Bronchial epithelial cell (primary cell): ENCODE results near the gene CPSF6. TPM values are rescaled to one million over a fixed set of nuclear protein-coding genes. Genes with fewer than 3 reads are reported as not detected.

ENCODE experiments used
- DNase-seq: peaks from one replicate; pipeline ENCODE4 v3.0.0-alpha.2; 2010; ENCODE audit warnings: low read depth
- FAIRE-seq: peaks from 2 replicates; lab custom pipeline; 2011; peaks lifted over from hg19 to GRCh38; lab: Jason Lieb, UNC
- H3K27me3 ChIP-seq: 2 replicates; pipeline ENCODE4 v1.5.1; 2011; ENCODE audit warnings: low read length; ENCODE audit not compliant: control insufficient read depth, insufficient read depth
- H3K36me3 ChIP-seq: 2 replicates; pipeline ENCODE4 v1.5.1; 2011; ENCODE audit warnings: low read length; ENCODE audit not compliant: control insufficient read depth, insufficient read depth
- H3K4me3 ChIP-seq: 2 replicates; pipeline ENCODE4 v1.5.1; 2011; ENCODE audit warnings: mild to moderate bottlenecking, low read depth, low read length, control low read depth
- total RNA-seq: library from RNA; depleted of rRNA; stranded (reverse); fragments of >200 nt; gene quantifications from 2 replicates; pipeline ENCODE4 v1.2.1, GENCODE V29; 2014
- TF ChIP-seq, protein P1 (sequence below): IDR thresholded peaks from 2 replicates; pipeline ENCODE4 v1.5.1; 2011; ENCODE audit warnings: mild to moderate bottlenecking, moderate library complexity, low read length, control low read depth, inconsistent platforms; ENCODE audit not compliant: insufficient read depth, severe bottlenecking

Gene CPSF6
- total RNA-seq, 1 donor from 2014 or later, result 17.9 TPM

DNA sequence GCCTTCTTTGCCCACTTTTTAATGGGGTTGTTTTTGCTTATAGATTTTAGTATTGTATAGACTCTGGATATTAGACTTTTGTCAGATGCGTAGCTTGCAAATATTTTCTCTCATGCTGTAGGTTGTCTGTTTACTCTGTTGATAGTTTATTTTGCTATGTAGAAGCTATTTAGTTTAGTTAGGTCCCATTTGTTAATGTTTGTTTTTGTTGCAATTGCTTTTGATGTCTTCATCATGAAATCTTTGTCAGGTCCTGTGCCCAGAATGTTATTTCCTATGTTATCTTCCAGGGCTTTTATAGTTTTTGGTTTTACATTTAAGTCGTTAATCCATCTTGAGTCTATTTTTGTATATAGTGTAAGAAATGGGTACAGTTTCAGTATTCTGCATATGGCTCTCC lies 78.9 kb downstream of the CPSF6 start:
- Histone ChIP-seq H3K27me3 (no peaks in the 10 kb centered on the region), H3K36me3 (no peaks in the 10 kb centered on the region), H3K4me3 (no peak overlapping the region)
- FAIRE-seq, result no peak
- DNase-seq, result no peak
- TF ChIP-seq, protein P1, sequence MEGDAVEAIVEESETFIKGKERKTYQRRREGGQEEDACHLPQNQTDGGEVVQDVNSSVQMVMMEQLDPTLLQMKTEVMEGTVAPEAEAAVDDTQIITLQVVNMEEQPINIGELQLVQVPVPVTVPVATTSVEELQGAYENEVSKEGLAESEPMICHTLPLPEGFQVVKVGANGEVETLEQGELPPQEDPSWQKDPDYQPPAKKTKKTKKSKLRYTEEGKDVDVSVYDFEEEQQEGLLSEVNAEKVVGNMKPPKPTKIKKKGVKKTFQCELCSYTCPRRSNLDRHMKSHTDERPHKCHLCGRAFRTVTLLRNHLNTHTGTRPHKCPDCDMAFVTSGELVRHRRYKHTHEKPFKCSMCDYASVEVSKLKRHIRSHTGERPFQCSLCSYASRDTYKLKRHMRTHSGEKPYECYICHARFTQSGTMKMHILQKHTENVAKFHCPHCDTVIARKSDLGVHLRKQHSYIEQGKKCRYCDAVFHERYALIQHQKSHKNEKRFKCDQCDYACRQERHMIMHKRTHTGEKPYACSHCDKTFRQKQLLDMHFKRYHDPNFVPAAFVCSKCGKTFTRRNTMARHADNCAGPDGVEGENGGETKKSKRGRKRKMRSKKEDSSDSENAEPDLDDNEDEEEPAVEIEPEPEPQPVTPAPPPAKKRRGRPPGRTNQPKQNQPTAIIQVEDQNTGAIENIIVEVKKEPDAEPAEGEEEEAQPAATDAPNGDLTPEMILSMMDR, result no peak

DNA sequence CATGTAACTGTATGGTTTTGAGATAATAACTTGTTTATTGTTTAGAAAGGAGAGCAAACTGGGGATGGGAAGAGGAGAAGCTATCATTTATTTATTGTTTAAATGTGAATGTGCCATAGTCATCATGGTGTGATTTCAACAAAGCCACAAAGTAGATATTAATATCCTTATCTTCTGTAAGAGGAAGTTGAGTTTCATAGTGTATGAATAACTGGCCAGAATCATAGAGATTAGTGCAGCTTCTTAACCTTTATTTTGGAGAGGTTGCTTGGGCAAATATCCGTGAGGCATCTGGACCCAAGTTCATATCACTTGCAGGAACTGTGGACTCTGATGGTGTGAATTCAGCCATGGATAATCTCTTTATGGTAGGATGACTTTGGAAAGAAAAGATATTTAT lies 82.0 kb downstream of the CPSF6 start:
- TF ChIP-seq, protein P1, result no peak
- no peak overlapping the region for H3K4me3 ChIP-seq
- H3K27me3 ChIP-seq, result no peaks in the 10 kb centered on the region
- no peaks in the 10 kb centered on the region for H3K36me3 ChIP-seq
- FAIRE-seq (no peak), DNase-seq (no peak)

Other genes starting within 250 kb of the CPSF6 start
- under 0.01 and 0.13 TPM in 2 replicates for gene LYZ, start 108.8 kb downstream of the CPSF6 start, total RNA-seq
- gene YEATS4, start 120.2 kb downstream of the CPSF6 start, total RNA-seq, result 15.4 and 32.1 TPM in 2 replicates
- 25.5 and 27.1 TPM in 2 replicates for gene FRS2, start 230.8 kb downstream of the CPSF6 start, total RNA-seq